Activated T-helper 1 cell treated with anti-CD3 and anti-CD28 coated beads, Interleukin-2, amount 50 U/mL, for 16 hours (primary cell): ENCODE measurements around the gene APC2.
A peak's percentile ranks its signal among the peaks of the same experiment; 100 is the strongest.
"Not testable (repeated sequence)": the region's sequence is repeated elsewhere in the genome, so short reads cannot be mapped to it uniquely, and the experiment has no call there.

Source experiments
- DNase-seq, 2 donors: peaks; one replicate each; pipeline ENCODE4 v3.0.0-alpha.2; 2020; ENCODE audit warnings: low read depth in 1 of 2, low spot score in 1 of 2

APC2 gene

DNA sequence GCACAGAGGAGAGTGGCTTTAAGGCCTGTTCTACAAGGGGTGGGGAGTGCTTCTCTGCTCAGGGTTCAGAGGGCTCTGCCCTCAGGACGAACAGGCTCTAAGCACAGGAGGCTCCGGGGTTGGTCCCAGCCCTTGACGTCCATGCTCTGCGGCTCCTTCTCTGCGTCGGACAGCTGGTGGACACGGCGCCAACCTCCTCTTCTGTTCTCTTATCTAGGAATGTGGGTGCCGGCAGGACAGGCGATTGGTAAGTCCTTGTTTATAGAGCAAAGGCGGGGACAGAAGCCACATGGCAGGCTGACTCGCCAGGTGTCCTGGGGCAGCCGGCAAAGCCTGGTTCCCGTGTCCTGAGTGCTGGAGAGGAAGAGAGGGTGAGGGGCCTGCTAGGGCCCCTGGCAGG is 20.2 kb upstream of the APC2 start:
- DNase-seq: no peak

- no peak for DNase-seq
These were observed 19.7 kb upstream of the APC2 start for GRCh38 chr19:1430246-1430645.

- no peak for DNase-seq
These were observed 18.0 kb upstream of the APC2 start for GRCh38 chr19:1431759-1432506.

- DNase-seq: no peak
These were observed 17.4 kb upstream of the APC2 start for GRCh38 chr19:1432507-1432887.

DNA sequence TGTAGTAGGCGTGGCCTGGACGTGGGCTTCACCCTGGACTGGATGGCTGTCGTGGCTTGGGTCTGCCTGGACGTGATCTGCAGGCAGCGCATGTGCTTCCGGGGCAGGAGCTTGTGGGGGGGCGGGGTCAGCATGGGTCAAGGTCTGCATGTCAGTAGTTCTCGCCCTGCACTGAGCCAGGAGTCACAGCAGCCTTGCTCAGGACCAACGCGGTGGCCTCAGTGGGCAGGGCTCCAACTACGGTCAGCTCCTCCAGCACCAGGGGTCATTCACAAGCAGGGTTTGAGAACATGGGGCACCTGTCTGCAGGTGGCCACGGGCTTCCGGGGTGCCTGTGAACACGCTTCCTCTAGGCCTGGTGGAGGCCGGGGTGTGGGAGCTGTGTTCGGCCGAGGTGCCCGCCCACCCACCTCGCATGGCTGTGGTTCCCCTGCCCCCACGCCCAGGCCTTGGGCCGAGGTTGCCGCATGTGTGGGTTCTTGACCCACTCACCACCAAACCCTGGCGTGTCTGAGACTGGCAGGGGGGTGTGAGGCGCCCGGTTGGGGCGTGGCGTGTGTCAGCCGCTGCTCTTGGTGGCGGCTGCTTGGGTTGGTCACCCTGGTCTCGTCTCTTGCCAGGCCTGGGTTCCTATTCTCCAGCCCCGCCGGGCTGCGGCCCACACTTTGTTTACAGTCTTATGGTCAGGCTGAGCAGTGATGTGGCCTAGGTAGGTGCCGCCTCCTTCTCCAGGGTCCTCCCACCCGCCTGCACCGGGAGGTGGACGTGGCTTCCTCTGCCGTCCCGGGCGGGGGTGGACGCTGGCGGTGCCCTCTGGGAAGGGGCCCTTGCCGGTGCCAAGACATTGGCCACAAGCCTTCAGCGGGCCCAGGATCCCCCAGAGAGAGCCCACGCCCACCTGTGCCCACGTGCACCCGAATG is 16.5 kb upstream of the APC2 start:
- DNase-seq: no peak

DNA sequence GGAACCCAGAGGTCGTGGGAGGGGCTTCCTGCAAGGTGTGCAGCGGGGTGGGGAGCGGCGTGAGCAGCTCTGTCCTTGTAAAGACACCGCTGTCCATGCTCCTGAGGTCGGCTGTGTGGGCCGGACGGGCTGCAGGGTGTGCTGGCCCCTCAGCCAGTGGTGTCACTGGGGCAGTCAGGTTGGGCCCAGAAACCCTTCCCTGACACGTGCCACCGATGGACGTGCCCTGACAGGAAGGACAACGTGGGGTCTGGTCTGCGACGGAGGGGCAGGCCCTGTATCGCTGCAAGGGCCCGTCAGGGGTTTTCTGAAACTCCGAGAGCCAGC is 15.9 kb upstream of the APC2 start:
- DNase-seq: no peak

GRCh38 chr19:1434577-1435060 is 15.3 kb upstream of the APC2 start:
- DNase-seq: no peak

DNA sequence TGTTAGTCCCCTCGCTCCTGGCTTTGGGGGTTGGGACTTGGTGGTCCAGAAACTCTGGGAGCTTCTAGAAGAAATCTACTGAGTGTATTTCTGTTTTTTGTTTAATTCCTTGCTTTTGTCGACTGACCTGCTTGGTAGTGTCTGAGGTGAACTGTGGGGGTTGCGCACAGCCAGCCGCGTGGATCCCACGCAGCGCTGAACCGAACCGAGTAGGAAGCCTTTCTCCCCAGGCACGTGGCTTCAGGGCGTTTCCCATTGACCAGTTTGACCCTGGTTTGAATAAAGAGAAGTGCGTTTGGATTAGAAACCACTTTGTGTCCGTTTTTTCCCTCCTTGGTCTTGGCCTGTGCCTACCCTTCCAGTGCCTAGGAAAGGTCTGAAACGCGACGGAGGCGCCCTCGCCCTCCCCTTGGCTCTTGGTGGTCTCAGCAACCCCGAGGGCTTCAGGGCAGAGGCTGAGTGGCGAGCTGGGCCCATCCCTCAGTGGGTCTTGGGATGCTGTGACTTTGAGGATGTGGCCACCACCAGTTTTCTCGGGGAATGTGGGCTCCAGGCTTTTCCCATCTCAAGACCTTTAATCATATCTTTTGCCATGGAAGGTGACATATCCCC is 14.4 kb upstream of the APC2 start:
- no peak for DNase-seq

DNA sequence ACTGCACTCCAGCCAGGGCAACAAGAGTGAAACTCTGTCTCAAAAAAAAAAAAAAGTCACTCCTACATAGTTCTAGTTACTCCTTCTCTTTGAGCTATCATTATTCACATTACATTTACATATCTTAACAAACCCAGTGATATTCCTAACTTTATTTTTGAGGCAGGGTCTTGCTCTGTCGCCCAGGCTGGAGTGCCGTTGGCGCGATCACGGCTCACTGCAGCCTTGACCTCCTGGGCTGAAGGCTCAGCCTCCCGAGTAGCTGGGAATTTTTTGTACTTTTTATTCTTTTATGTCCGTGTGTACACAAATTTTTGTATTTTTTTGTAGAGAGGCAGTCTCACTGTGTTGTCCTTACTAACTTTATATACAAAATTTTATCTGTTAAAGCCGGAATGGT is 12.3 kb upstream of the APC2 start:
- DNase-seq: no peak

- peak; percentile 92 to 95 for DNase-seq
These were observed 11.6 kb upstream of the APC2 start, which contains the start of gene RPS15 for GRCh38 chr19:1438035-1438932. Gene RPS15 (plus strand): TSS chr19:1438396. CDS start chr19:1438426, 30 bp downstream.

DNA sequence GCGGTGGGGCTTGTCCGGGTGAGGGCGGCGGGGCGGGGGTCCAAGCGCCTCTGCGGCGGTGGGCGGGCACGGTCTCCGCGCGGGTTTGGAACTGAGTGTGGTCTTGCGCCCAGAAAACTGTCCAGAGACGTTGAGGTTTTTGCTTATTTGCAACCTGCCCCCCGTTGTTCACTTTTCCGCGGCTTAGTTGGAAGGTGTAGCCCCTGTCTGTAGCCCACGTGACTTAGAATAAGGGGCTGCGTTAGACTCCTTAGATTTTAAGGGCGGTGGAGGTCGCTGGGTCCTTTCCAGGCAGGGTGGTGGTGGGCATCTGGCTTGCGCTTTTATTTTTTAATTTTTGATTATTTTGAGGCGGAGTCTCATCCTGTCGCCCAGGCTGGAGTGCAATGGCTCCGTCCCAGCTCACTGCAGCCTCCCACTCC is 11.0 kb upstream of the APC2 start:
- DNase-seq: no peak

DNA sequence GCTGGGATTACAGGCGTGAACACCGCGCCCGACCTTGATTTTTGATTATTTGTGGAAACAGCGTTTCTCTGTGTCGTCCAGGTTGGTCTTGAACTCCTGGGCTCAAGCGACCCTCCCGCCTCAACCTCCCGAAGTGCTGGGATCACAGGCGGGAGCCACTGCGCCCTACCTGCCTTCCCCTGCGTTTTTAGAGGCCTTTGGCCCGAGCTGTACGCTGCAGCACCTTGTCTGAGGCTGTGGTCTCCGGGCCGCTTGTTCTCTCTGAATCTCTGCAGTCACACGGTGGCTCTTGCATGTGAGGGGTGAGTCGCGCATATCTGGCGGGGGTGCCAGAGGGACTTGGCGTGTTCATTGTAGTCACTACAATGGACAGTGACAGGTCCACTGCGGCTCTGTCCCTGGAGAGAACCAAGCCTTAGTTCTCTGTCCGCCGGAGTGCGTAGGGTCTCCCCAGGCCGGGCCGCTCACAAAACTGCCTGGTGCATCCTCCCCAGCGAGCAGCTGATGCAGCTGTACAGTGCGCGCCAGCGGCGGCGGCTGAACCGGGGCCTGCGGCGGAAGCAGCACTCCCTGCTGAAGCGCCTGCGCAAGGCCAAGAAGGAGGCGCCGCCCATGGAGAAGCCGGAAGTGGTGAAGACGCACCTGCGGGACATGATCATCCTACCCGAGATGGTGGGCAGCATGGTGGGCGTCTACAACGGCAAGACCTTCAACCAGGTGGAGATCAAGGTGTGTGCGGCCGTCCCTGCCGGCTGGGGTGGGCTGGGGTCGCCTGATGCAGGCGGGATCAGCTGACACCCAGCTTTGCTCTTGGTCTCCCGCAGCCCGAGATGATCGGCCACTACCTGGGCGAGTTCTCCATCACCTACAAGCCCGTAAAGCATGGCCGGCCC is 10.2 kb upstream of the APC2 start:
- DNase-seq: not testable (repeated sequence)

DNA sequence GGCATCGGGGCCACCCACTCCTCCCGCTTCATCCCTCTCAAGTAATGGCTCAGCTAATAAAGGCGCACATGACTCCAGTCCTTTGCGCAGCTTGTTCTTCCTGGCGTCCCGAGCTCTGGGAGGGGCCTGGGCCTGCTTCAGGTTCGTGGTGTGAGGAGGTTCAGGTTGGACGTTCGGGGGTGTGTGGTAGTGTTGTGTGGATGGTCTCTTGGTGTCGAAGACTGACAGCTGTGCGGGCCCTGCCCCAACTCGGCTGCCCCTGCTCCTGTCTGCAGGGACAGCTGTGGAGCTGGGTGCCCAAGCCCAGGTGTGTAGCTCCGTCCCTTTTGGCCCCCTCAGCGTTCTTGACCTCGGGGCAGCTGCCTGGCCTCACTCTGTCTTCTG is 9.5 kb upstream of the APC2 start:
- no peak for DNase-seq

- DNase-seq: no peak
These were observed 8.9 kb upstream of the APC2 start for GRCh38 chr19:1441022-1441426.

GRCh38 chr19:1441677-1442438 is 8.1 kb upstream of the APC2 start:
- DNase-seq: no peak

- DNase-seq: peak; percentile 48 to 61
These were observed 4.6 kb upstream of the APC2 start for GRCh38 chr19:1445185-1445931.

GRCh38 chr19:1445932-1446712 is 3.8 kb upstream of the APC2 start:
- DNase-seq: no peak
